Adrenal gland (tissue), 12 donors: Measurements from ENCODE around the gene CA10. TPM values are rescaled to one million over a fixed set of nuclear protein-coding genes. Genes with fewer than 3 reads are reported as not detected.

Experiments used
- DNase-seq, 7 donors: peaks; one replicate each; pipeline ENCODE4 v3.0.0-alpha.2; 2019 to 2020
- H3K27ac ChIP-seq, 5 donors: fragments of 200-600 bp; sonication (generic) in 4 of 5; 1 replicate in 3 of 5; 2 replicates in 2 of 5; pipeline versions ENCODE4 v1.5.1 to v1.8.0; 2016 to 2020; ENCODE audit warnings: mild to moderate bottlenecking in 1 of 5
- H3K27me3 ChIP-seq: fragments of 200-600 bp; 2 replicates; pipeline ENCODE4 v1.8.0; 2021
- H3K36me3 ChIP-seq, 2 donors: fragments of 200-600 bp; replicated peaks in 1 of 2; 1 replicate in 1 of 2; 2 replicates in 1 of 2; pipeline versions ENCODE4 v1.5.1 to v1.8.0; 2018 to 2022
- H3K4me1 ChIP-seq, 2 donors: fragments of 200-600 bp; replicated peaks in 1 of 2; 1 replicate in 1 of 2; 2 replicates in 1 of 2; pipeline versions ENCODE4 v1.5.1 to v1.8.0; 2018 to 2021
- H3K4me3 ChIP-seq, 4 donors: fragments of 200-600 bp; sonication (generic) in 3 of 4; one replicate each; pipeline ENCODE4 v1.5.1; 2016 to 2018
- H3K9me3 ChIP-seq, 3 donors: fragments of 200-600 bp; sonication (generic) in 1 of 3; replicated peaks in 1 of 3; 1 replicate in 2 of 3; 2 replicates in 1 of 3; pipeline versions ENCODE4 v1.5.1 to v1.8.0; 2016 to 2021
- POLR2A ChIP-seq, 2 donors: fragments of 450-650 bp; IDR thresholded peaks; one replicate each; pipeline ENCODE4 v1.6.1; 2017; ENCODE audit warnings: antibody characterized with exemption in 2 of 2, mild to moderate bottlenecking in 2 of 2, moderate library complexity in 1 of 2
- WGBS, 4 donors: extraction: QIAGEN DNeasy Blood & Tissue Kit in 2 of 4; methylation state at CpG; one replicate each; pipeline versions ENCODE4 v1.1.5 to v1.1.7; 2013 to 2017; 5-methylcytosine and 5-hydroxymethylcytosine counted together
- intact Hi-C, 2 donors: fragments of 100-400 bp; cut with DNase I; formaldehyde crosslinking; loops; one replicate each; pipeline versions ENCODE4 v1.14.1 to v1.15.0; 2022 to 2023
- polyA plus RNA-seq, 3 donors: library from polyadenylated mRNA; stranded (reverse); fragments of 200-250 nt in 2 of 3; fragments of 350-450 nt in 1 of 3; fragmentation: Illumina TruSeq in 1 of 3; extraction: RNeasy Lipid Tissue Mini Kit (QIAGEN cat#74804) in 1 of 3; gene quantifications; one replicate each; pipeline ENCODE4 v1.2.3, GENCODE V29; 2013 to 2014
- total RNA-seq, 9 donors: library from RNA; depleted of rRNA in 4 of 9; stranded (reverse); fragments of >200 nt in 4 of 9; fragments of 120-200 nt in 1 of 9; fragmentation: NEBNext Ultra II Directional in 1 of 9; extraction: Animal tissue kit (Norgen Biotek cat#: 25700) in 1 of 9; gene quantifications; one replicate each; pipeline versions ENCODE4 v1.1.0 to v1.2.4, GENCODE V29; 2013 to 2023
- TF ChIP-seq, protein P1 (sequence below), 6 experiments: fragments of 450-650 bp in 4 of 6; fragments of 200-600 bp in 2 of 6; sonication (generic) in 1 of 6; IDR thresholded peaks; 1 replicate in 5 of 6; 2 replicates in 1 of 6; pipeline versions ENCODE4 v1.5.1 to v1.8.0; 2016 to 2021; ENCODE audit warnings: antibody characterized with exemption in 6 of 6, mild to moderate bottlenecking in 2 of 6, moderate library complexity in 1 of 6
- donor health status: healthy with polysubstance abuse.
- donor health status: Bipolar disorder and iron deficiency.
- donor health status: DM: yes; HTN: yes; CAD: no.
- donor health status: DM: no; HTN: no; CAD: no.
- donor health status: DM: no; HTN: no; CAD: no.
- donor health status: DM: yes; HTN: yes; CAD: no.

The CA10 gene
- total and polyA plus RNA-seq, 12 donors: 0.27 to 3.1 (median 2.5) TPM; not detected in 5

DNA sequence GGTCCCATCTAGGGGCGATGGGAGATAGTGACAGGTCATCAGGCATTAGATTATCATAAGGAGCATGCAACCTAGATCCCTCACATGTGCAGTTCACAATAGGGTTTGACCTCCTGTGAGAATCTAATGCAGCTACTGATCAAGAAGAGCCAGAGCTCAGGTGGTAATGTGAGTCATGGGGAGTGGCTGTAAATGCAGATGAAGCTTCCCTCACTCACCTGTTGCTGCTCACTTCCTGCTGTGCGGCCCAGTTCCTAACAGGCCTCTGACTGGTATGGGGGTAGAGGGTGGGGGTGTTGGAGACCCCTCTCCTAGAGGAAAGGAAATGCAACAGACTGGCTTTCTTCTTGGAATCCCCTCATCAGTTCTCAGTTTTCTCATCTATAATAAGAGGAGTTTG is 131.4 kb downstream of the CA10 start:
- WGBS, 4 donors: 82 to 93% (median 90%) methylated on average over 2 of the region's 2 CpGs
- no peak for TF ChIP-seq POLR2A (IDR thresholded peaks at IDR 0.05)
- TF ChIP-seq, protein P1, sequence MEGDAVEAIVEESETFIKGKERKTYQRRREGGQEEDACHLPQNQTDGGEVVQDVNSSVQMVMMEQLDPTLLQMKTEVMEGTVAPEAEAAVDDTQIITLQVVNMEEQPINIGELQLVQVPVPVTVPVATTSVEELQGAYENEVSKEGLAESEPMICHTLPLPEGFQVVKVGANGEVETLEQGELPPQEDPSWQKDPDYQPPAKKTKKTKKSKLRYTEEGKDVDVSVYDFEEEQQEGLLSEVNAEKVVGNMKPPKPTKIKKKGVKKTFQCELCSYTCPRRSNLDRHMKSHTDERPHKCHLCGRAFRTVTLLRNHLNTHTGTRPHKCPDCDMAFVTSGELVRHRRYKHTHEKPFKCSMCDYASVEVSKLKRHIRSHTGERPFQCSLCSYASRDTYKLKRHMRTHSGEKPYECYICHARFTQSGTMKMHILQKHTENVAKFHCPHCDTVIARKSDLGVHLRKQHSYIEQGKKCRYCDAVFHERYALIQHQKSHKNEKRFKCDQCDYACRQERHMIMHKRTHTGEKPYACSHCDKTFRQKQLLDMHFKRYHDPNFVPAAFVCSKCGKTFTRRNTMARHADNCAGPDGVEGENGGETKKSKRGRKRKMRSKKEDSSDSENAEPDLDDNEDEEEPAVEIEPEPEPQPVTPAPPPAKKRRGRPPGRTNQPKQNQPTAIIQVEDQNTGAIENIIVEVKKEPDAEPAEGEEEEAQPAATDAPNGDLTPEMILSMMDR (IDR thresholded peaks at IDR 0.05): no peak
- Histone ChIP-seq H3K27me3 (no peaks in the 10 kb centered on the region), H3K27ac (no peak overlapping the region), H3K9me3 (no peaks in the 10 kb centered on the region), H3K4me3 (no peak overlapping the region), H3K36me3 (no peaks in the 10 kb centered on the region), H3K4me1 (no peaks in the 10 kb centered on the region)
- DNase-seq: no peak
- intact Hi-C loops: no loop called here

DNA sequence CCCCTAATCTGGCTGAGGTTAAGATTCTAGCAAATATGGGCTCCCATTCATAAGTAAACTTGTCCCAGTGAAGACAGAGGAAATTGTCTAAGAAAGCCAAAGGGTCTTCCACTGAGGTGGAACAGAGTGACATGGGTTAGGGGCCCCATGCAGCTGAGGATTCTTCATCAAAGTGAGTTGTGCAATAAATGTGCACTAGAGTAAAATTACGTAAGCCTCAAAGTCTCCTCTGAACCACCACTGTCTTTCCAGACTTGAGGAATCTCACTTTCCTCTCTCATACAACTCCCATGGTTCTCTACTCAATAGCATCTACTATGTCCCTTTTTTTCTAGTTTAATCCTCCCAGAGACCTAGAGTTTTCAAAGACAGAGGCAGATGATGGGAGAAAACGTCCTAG is 132.4 kb downstream of the CA10 start:
- Histone ChIP-seq H3K9me3 (no peaks in the 10 kb centered on the region), H3K27ac (no peak overlapping the region), H3K27me3 (no peaks in the 10 kb centered on the region), H3K36me3 (no peaks in the 10 kb centered on the region), H3K4me1 (no peaks in the 10 kb centered on the region), H3K4me3 (no peak overlapping the region)
- no peak for DNase-seq
- WGBS, 4 donors: 46 to 59% (median 53%) methylated on average over 2 of the region's 2 CpGs
- TF ChIP-seq, protein P1 (IDR thresholded peaks at IDR 0.05): no peak
- no peak for TF ChIP-seq POLR2A (IDR thresholded peaks at IDR 0.05)
- intact Hi-C loops: no loop called here

DNA sequence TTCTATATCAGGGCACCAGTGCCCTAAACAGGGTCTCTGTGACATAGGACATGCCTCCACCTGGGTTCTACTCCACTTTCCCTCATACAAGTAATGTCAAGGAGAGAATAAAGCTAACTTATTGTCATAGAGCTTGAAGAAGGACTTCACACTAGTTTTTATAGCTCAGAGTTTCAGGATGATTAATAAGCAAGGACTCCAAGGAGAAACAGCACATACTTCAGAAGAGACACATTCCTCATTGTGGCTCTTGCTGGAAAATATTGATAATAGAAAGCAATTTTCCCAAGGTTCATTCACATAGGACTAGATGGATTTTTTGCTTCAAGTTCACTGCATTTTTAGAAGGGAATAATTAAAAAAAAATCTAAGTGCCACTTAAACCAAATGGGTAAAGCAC is 133.3 kb downstream of the CA10 start:
- TF ChIP-seq POLR2A (IDR thresholded peaks at IDR 0.05): no peak
- TF ChIP-seq, protein P1 (IDR thresholded peaks at IDR 0.05): no peak
- H3K36me3 ChIP-seq: no peaks in the 10 kb centered on the region
- intact Hi-C loops: no loop called here
- no peaks in the 10 kb centered on the region for H3K9me3 ChIP-seq
- H3K4me1 ChIP-seq: no peaks in the 10 kb centered on the region
- no peak overlapping the region for H3K4me3 ChIP-seq
- no peak for DNase-seq
- H3K27me3 ChIP-seq: no peaks in the 10 kb centered on the region
- no peak overlapping the region for H3K27ac ChIP-seq

DNA sequence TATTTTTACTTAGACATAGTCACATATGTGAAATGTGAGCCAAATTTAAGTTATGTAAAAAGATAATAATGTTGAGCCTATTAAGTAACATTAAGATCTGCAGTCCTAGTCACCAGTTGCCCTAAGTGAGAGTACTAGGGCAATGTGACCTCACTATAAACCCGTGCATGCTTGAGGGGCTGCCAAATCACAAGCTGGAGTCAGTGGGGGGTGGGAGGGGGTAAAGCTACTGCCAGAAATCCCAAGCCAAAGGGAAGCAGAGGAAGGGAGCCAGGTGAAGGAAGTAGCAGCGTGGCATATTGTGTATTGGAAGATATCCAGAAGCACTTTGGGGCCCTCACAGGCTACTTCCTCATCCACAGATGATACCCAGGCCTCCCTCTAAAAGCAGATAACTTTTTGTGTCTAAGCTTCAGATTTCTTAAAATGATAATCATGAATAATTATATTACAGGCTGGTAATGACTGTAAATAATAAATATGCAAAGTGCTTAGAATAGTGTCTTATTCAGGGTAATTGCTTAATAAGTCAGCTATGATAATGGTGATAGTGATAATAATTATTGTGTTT is 134.1 kb downstream of the CA10 start:
- WGBS, 4 donors: 37 to 55% (median 41%) methylated on average over 2 of the region's 2 CpGs
- no peak for DNase-seq

More for the DNA sequence above, 134.1 kb downstream of the CA10 start:
- Histone ChIP-seq H3K27ac (no peak overlapping the region), H3K4me1 (no peaks in the 10 kb centered on the region), H3K27me3 (no peaks in the 10 kb centered on the region), H3K36me3 (no peaks in the 10 kb centered on the region), H3K4me3 (no peak overlapping the region), H3K9me3 (no peaks in the 10 kb centered on the region)
- intact Hi-C loops: no loop called here
- TF ChIP-seq POLR2A (IDR thresholded peaks at IDR 0.05): no peak
- TF ChIP-seq, protein P1 (IDR thresholded peaks at IDR 0.05): no peak
